ENCODE data around the gene IMPA2. TPM values are rescaled to one million over a fixed set of nuclear protein-coding genes. Genes with fewer than 3 reads are reported as not detected.

The IMPA2 gene
- total RNA-seq, 1 experiment from 2014 or later = 34.8 TPM

DNA sequence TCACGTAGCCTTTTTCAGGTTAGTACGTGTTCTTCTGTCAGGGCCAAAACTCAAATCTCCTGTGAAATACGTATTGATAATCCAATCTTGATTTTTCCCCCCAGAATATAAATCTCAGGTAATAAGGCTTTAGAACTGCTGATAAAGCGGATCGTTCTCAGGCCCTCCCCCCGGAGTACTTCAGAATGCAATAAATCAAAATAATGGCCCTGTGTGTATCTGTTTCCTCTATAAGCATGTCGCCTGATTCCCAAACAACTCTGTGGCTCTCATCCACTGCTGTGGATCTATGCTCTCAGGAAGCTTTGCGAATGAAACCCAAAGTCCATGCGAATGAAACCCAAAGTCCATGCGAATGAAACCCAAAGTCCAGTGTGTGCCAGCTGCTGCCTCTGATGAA lies 49.4 kb downstream of the IMPA2 start:
- BruUV-seq (replicated peaks) = TSS peak; percentile 44

DNA sequence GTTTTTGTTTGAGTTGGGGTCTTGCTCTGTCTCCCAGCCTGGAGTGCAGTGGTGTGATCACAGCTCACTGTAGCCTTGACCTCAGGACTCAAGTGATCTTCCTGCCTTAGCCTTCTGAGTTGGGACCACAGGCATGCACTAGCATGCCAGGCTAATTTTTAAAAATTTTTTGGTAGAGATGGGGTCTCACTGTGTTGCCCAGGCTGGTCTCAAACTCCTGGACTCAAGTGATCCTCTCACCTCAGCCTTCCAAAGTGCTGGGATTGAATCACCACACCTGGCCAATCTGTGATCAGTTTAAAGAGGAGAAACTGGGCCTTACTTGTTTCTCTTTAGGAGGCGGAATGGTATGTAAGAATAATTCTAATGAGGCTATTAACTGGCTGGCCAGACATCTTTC lies 49.9 kb downstream of the IMPA2 start:
- no peaks in the 10 kb centered on the region for H3K4me1 Mint-ChIP-seq (ENCODE audit: low read depth, unreplicated experiment)
- TF ChIP-seq, protein P1, sequence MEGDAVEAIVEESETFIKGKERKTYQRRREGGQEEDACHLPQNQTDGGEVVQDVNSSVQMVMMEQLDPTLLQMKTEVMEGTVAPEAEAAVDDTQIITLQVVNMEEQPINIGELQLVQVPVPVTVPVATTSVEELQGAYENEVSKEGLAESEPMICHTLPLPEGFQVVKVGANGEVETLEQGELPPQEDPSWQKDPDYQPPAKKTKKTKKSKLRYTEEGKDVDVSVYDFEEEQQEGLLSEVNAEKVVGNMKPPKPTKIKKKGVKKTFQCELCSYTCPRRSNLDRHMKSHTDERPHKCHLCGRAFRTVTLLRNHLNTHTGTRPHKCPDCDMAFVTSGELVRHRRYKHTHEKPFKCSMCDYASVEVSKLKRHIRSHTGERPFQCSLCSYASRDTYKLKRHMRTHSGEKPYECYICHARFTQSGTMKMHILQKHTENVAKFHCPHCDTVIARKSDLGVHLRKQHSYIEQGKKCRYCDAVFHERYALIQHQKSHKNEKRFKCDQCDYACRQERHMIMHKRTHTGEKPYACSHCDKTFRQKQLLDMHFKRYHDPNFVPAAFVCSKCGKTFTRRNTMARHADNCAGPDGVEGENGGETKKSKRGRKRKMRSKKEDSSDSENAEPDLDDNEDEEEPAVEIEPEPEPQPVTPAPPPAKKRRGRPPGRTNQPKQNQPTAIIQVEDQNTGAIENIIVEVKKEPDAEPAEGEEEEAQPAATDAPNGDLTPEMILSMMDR (IDR thresholded peaks at IDR 0.05; ENCODE audit: unreplicated experiment) = no peak
- no TSS peak for BruUV-seq (replicated peaks)
- CTCF ChIA-PET = no interaction called here
- no peak overlapping the region for H3K27ac Mint-ChIP-seq (ENCODE audit: unreplicated experiment)
- no peak overlapping the region for H3K4me3 Mint-ChIP-seq (ENCODE audit: low read depth, unreplicated experiment)
- no peaks in the 10 kb centered on the region for H3K9me3 Mint-ChIP-seq (ENCODE audit: low read depth, unreplicated experiment)
- intact Hi-C loops (cut with micrococcal nuclease; ENCODE audit: unreplicated experiment) = no loop called here
- H3K27me3 Mint-ChIP-seq (ENCODE audit: unreplicated experiment) = no peaks in the 10 kb centered on the region
- H3K36me3 Mint-ChIP-seq (ENCODE audit: insufficient read depth, unreplicated experiment) = no peaks in the 10 kb centered on the region
- DNase-seq = no peak

More for the DNA sequence above, 49.4 kb downstream of the IMPA2 start:
- H3K36me3 Mint-ChIP-seq (ENCODE audit: insufficient read depth, unreplicated experiment) = no peaks in the 10 kb centered on the region
- no peaks in the 10 kb centered on the region for H3K9me3 Mint-ChIP-seq (ENCODE audit: low read depth, unreplicated experiment)
- no peaks in the 10 kb centered on the region for H3K27me3 Mint-ChIP-seq (ENCODE audit: unreplicated experiment)
- H3K27ac Mint-ChIP-seq (ENCODE audit: unreplicated experiment) = no peak overlapping the region
- CTCF ChIA-PET = no interaction called here
- no peaks in the 10 kb centered on the region for H3K4me1 Mint-ChIP-seq (ENCODE audit: low read depth, unreplicated experiment)
- H3K4me3 Mint-ChIP-seq (ENCODE audit: low read depth, unreplicated experiment) = no peak overlapping the region
- TF ChIP-seq, protein P1 (IDR thresholded peaks at IDR 0.05; ENCODE audit: unreplicated experiment) = no peak
- intact Hi-C loops (cut with micrococcal nuclease; ENCODE audit: unreplicated experiment) = no loop called here
- DNase-seq = no peak

DNA sequence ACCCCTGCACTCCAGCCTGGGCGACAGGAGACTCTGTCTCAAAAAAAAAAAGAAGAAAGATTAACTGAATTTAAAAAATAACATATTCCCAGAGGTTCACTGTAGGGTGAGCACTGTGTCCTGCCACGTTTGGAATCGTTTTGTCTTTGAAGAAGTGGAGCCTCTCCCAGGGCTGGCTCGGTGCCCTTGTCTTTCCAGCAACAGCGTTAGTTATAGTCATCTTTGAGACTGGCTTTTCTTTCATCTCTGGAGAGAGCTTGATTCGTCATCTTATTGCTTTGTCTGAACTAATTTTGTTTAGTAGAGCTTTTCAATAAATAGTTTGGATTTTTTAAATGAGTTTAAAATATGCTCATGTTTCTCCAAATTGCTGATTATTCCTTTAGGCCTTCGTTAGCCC lies 50.5 kb downstream of the IMPA2 start:
- no peak for DNase-seq
- H3K27me3 Mint-ChIP-seq (ENCODE audit: unreplicated experiment) = no peaks in the 10 kb centered on the region
- H3K27ac Mint-ChIP-seq (ENCODE audit: unreplicated experiment) = no peak overlapping the region
- intact Hi-C loops (cut with micrococcal nuclease; ENCODE audit: unreplicated experiment) = no loop called here
- H3K4me3 Mint-ChIP-seq (ENCODE audit: low read depth, unreplicated experiment) = no peak overlapping the region
- no peaks in the 10 kb centered on the region for H3K9me3 Mint-ChIP-seq (ENCODE audit: low read depth, unreplicated experiment)
- TF ChIP-seq, protein P1 (IDR thresholded peaks at IDR 0.05; ENCODE audit: unreplicated experiment) = no peak
- H3K36me3 Mint-ChIP-seq (ENCODE audit: insufficient read depth, unreplicated experiment) = no peaks in the 10 kb centered on the region
- H3K4me1 Mint-ChIP-seq (ENCODE audit: low read depth, unreplicated experiment) = no peaks in the 10 kb centered on the region
- BruUV-seq (replicated peaks) = no TSS peak
- CTCF ChIA-PET = no interaction called here

DNA sequence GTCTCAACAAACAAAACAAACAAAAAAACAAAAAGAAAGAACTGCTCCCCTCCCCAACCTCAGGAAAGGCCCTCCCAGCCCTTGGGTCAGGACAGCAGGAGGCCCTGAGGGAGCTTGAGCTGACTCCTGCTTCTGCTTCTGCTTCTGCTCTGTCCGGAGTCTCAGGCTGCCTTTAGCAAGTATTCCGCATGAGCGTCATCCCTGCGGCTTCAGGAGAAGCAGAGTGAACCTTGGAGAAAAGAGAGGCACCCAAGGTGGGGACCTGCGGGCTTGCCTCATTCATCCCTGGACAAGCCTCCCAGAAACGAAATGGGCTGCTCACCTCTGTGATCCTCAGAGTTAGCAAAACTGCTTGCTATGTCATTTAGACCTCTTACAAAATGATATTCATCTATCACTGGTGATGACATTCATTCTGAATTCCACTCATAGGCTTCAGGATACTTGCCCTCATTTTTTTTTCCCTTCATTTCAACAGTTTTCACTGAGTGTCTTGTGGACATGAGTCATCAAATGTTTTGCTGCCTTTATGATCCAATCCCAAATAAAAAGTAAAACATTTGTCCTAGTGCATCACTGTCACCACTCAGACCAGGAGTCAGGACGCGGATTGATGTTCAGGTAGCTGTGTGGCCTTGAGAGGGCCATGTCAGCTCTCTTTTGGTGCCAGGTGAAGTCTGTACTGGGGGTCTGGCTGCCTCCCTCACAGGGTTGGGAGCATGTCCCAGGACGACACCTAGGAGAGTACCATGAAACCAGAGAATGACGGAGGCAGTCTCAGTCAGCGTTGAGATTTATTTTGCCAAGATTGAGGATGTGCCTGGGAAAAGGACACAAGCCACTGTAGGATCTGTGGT lies 51.7 kb downstream of the IMPA2 start:
- CTCF ChIA-PET = interaction anchor here (0.6 kb wide), 1 partner anchor 27 kb away, joined by 3 read pairs; no protein-coding TSS in a partner anchor
- Mint-ChIP-seq H3K27me3 (ENCODE audit: unreplicated experiment) (no peaks in the 10 kb centered on the region), H3K36me3 (ENCODE audit: insufficient read depth, unreplicated experiment) (no peaks in the 10 kb centered on the region), H3K9me3 (ENCODE audit: low read depth, unreplicated experiment) (no peaks in the 10 kb centered on the region), H3K4me3 (ENCODE audit: low read depth, unreplicated experiment) (no peak overlapping the region), H3K4me1 (ENCODE audit: low read depth, unreplicated experiment) (no peaks in the 10 kb centered on the region), H3K27ac (ENCODE audit: unreplicated experiment) (no peak overlapping the region)
- TF ChIP-seq, protein P1 (IDR thresholded peaks at IDR 0.05; ENCODE audit: unreplicated experiment) = no peak
- no peak for DNase-seq
- BruUV-seq (replicated peaks) = no TSS peak
- intact Hi-C loops (cut with micrococcal nuclease; ENCODE audit: unreplicated experiment) = no loop called here
